Adrenal gland (tissue), 5 donors: ENCODE measurements around the gene ADORA1.

Experiments
- CTCF ChIP-seq, 6 experiments: fragments of 450-650 bp in 4 of 6; fragments of 200-600 bp in 2 of 6; sonication (generic) in 1 of 6; IDR thresholded peaks; 1 replicate in 5 of 6; 2 replicates in 1 of 6; pipeline versions ENCODE4 v1.5.1 to v1.8.0; 2016 to 2021; ENCODE audit warnings: antibody characterized with exemption in 6 of 6, mild to moderate bottlenecking in 2 of 6, moderate library complexity in 1 of 6
- POLR2A ChIP-seq, 2 donors: fragments of 450-650 bp; IDR thresholded peaks; one replicate each; pipeline ENCODE4 v1.6.1; 2017; ENCODE audit warnings: antibody characterized with exemption in 2 of 2, mild to moderate bottlenecking in 2 of 2, moderate library complexity in 1 of 2
- donor health status: DM: no; HTN: no; CAD: no.

- TF ChIP-seq CTCF (IDR thresholded peaks at IDR 0.05) (no peak), POLR2A (IDR thresholded peaks at IDR 0.05) (no peak)
These were observed 61.2 kb downstream of the ADORA1 start for GRCh38 chr1:203188686-203189232.
